GM04503 (cell line): Measurements from ENCODE around the gene ANKH.

Experiments used
- DNase-seq: peaks from one replicate; pipeline ENCODE4 v3.0.0-alpha.2; 2012; ENCODE audit warnings: low read depth

Gene ANKH

DNA sequence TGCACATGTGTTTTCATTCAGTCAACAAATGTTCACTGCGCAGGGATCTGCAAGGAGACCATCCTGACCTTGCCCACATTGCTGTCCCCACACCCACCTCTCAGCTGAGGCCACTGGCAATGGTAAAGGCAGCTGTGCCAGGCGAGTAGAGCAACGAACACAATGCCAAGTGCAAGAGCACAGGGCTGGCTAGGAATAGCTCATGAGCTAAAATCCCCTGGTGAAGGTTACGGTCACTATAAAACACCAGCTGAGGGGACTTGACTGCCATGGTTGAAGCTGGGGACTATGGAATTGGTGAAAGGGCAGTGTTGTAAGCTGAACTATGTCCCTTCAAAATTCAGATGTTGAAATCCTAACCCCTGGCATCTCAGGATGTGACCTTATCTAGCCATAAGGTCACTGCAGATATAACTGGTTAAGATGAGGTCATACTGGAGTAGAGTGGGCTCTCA lies 111.0 kb downstream of the ANKH start:
- DNase-seq: no peak

DNA sequence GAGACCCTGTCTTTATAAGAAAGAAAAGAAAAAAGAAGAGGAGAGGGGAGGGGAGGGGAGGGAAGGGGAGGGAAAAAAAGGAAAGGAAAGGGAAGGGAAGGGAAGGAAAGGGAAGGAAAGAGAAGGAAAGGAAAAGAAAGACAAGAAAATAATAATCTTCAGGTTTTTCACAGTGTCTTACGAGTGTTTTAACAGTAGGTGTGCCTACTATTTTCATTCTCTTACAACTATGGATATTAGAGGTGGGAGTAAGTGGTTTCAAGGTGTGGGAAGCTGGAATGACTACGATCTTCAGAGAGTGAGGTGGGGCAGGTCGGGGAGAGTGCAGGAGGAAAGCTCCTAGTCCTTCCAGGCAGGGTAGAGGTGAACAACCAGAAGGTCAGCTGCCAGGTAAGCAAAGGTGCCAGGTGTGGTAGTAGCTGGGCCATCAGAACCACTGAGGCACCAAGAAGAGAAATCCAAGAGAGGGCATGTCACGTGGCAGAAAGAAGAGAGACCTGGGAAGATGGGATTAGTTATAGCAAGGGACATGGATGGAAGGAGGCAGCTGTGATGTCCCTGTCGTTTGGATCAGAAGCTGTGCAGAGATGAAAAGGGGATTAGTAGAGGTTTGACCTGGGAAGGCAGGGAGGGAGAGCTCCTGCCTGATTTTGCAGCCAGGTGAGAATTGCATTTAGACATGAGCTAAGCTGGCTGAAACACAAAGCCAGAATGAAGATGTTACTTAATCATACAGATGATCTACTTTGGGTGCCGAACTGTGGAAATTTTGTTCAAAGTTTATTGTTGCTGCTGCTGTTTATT lies 111.6 kb downstream of the ANKH start:
- no peak for DNase-seq

DNA sequence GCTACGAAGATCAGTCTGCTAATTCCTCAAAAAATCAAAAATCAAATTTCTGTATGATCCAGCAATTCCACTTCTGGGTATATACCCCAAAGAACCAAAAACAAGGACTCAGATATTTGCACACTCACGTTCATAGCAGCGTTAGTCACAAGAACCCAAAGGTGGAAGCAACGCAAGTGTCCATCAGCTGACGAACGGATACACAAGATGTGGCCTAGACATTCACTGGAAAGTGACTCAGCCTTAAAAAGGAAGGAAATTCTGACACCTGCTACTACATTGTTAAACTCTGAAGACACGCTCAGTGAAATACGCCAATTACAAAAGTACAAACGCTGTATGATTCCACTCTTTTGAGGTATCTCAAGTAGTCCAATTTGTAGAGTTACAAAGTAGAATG lies 113.7 kb downstream of the ANKH start:
- DNase-seq: no peak

DNA sequence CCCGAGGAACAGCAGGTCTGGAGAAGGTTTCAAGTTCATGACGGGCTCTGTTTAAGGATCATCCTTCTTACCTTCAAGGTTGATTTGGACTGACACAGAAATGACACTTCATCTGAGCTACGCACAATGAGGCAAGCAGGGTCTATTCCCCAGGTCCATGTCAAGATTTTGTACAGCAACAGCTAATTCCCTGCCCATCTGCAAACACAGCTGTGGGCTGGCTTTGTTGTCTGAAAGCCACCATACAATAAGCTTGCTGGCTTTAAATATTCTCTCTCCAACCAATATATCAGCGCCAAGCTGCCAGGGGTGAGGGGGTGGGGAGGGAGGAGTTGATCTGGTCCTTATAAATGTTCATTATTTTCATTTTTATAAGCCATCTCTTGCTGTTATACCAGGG lies 115.1 kb downstream of the ANKH start:
- no peak for DNase-seq

DNA sequence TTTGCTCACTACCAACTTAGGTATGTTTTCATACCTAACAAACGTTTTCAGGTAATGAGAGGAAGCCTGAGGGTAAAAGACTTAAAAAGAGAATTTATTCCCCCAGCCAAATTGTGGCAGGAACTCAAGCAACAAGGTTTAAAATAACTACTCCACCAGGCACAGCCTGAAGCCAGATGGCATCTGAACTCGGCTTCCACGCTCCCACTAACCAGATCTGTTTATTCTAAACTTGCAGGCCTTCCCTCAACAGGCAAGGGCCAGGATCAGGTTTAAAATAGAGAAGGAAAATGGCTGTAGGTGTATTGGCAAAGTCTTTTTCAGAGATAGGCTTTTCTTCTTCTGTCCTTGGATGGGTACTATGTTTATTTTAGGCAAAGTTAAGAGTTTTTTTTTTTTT lies 117.6 kb downstream of the ANKH start:
- no peak for DNase-seq

DNA sequence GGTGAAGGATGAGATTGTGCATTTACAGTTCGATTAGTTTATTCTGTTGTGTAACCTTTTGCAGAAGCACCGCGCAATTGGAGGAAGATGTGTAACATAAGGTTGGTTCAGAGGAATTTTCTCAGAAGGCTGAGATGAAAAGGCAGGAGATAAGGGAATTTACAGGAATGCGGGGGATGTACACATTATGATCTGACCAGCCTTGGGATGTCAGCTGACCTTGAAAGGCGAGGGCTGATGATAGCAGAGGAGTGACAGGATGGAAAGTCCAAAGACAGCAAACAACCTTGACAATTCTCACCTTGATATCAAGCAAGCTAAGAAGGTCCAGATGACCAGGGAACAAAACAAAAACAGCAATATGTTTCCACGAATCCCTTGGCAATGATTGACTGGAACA lies 118.3 kb downstream of the ANKH start:
- no peak for DNase-seq

DNA sequence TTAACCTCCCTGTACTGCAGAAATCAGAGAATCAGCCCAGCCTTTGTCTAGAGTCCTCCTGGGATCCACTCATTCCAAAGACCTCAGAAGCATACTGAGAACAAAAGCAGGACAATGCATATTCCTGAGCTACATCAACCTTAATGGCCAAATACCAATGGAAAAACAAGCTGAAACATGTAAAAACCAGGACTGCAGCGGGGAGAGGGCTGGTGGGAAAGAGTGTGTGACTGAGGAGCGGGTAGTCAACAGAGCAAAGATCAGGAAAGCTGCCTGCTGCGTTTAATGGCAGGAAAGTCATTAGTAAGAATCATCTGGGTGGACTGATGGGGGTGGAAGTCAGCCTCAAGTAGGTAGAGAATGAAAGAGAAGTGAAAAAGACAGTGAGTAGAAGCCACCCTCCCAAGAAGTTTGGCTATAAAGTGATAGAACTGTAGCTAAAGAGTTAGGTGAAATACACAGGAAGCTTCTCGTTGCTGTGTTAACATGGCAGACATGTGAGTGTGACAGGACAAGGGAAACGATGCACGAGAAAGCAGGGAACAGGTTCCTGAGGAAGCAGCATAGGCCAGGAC lies 119.0 kb downstream of the ANKH start:
- no peak for DNase-seq

DNA sequence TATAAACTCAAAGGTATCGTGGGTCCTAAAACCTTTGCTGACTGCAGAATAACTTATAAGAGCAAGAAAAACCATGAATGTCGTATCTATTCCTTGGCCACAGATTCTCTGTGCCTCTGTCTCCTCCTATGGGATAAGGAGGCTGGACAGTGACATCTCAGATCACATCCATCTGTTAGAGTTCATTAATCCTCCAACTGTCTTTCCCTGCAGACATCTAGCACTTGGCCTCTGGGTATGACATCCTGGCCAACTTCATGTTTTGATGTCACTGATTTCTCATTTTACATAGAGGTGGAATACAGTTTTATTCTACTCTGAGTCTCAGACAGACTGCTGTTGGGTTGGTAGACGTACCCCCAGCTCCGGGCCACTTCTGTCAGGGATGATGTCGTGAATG lies 120.9 kb downstream of the ANKH start:
- DNase-seq: no peak

DNA sequence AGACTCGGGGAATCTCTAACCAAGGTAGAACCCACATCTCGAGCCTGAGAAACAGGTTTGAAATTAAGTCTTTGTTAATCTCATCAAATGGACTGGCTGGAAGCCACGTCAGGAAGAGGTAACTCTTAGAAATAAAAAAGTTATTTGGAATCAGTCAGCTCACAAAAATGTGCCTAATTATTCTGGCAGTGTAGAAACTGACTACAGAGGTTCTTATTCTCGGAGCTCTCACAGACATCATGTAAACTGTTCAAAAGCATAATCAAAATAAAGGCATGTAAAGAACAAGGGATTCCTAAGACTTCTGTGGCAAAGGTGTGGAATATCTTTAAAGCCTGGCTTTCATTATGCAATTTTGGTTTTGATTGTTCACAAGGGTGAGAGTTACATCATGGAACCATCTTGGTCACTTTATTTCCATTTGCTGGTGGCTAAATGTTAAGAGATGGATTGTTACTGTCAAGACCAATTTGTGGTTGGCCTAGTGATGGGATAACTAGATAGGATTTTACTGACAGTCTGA lies 121.9 kb downstream of the ANKH start:
- no peak for DNase-seq

DNA sequence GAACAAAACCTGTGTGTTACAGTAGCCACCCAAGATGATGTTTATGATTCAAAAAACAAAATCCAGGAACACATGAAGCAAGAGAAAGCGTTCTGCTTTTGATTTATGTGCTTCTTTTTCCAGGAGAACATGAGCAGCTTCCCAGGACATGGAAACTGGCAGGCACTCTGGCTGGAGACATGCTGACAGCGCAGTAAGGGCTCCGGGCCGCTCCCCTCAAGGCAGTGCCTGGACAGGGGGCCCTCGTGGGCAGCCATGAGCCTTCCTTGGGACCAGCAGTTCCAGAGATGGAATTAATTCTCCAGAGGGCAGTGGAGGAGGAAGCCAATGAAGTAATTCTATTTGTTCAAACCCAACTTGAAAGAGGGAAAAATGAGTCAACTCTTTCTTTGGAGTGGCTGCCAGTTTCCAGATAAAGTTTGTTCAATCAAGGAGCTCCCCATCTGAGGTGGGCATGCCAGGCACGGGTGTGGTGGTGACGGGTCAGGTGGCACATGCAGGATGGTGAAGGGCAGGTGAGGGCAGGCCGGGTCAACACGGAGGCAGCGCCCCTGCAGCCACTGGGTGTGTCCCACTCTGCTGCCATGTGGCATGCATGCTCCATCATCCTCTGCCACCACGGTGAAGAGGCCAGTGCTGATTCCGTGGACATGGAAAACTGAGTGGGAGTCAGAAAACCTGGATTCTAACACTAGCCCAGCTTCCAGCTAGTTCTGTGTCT lies 123.2 kb downstream of the ANKH start:
- no peak for DNase-seq

DNA sequence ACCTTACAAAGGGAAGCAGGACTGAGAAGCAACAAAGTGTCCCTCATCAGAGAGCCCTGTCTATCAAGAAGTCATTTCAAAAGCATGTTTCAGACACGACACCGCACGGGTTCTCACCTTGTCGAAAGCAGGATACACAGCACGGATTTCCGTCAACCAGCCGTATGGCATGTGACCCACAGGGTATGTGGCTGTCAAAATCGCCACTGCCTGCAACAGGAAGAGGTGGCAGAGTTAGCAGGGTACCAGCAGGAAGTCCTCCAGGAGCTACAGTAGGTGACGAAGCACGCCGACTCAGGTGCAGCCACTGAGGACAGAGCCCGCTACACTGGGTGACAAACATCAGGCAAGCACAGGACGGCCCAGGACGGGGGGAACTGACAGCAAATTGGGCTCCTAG lies 125.8 kb downstream of the ANKH start:
- DNase-seq: no peak

DNA sequence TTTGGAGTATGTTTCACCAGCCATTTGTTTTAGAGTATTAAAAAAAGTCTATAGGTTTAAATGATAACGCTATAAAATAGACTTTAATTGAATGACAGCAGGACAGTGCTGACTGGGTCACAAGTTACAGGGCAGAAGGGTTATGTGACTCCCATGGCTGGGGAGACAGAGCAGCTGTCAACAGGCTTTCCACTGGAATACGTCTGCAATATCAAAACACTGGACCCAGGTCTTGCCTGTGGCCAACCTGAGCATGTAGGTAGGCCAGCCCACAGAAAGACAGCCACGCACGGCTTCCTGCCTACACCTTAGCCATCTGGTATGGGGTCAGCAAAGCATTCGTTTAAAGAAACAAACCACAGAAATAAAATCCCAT lies 126.4 kb downstream of the ANKH start:
- no peak for DNase-seq

DNA sequence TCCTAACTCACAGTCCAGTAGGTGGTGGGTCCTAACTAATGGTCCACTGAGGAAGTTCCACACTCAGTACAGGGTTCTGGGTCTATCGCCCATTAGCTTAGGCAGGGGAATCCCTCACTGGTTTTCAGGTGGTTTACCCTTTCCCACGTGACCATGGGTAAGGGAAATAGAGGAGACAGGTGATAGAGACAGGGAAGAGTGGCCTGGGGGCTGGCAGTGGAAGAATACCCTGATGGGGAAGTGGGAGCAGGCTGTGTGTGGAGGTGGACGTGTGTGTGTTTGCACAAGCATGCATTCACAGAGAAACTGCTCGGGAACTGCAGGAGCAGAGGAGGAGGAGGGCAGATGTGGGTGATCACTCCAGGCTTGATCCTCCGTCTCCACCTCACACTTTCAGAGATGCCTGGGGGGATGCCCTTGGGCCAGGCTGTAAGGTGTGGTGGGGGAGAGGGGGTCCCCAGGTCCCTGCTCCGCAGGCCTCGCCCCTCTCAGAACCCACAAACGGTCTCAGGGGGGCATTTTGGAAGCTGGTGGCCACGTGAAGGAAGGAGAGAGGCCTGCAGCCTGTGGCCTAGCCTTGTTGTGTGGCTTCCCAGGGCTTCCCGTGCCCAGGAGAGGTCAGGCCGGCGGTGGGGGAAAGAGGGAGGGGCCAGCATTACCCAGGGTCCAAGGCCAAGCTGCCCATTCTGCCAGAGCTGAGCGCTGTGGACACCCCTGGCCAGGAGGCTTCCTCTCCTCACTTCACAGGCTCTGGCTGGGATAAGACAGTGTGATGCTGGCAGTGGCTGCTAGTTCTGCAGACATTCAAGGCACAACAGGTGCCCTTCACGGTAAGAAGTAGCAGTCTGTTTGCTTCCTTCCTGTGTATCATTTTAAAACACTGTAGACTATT lies 127.0 kb downstream of the ANKH start:
- no peak for DNase-seq

DNA sequence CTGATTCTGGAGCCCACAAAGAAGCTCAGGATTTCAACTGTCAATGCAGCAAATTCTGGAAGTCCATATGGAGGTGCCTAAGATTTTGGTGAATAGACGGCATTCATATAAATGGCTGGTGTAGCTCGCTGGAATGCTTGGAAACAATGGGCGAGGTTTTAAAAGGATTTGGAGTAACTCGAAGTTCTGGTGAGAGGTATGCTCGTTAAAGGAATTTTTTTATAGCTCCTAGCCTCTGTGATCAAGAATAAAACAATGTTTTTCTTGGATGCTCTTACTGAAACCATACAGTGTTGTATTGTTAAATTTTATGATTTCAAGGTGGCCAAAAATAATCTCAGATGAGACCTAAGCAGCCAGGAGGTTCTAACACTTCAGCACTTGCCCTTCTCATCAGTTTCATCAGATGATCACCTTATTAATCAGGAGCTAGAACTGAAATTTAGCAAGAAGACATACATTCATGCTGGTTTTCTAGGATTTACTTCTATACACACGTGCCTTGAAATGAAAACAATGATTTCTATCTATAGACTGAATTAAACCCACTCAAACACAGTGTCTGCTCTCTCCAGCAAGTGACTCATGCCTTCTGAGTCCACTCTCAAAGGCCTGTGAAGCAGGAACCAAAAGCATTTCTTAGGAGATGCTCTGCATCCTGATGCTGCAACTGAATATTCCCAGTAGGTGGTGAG lies 127.8 kb downstream of the ANKH start:
- no peak for DNase-seq

DNA sequence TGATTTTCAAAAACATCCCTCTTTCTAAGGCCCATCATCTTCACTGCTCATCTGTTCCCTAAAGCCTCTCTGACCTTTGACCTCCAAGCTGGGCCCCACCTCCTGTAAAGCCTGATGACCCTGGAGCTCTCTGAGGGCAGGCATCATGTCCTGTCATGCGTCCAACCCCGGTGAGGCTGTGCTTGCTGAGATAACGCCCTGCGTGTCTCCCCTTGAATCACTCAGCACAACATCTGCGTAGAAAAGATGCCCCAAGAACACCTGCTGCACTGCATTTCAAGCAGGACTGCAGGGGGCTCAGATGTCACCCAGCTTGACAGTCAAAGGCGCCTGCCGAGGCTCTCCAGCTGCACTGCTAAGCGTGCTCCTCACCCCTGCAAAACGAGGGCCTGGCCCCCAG lies 129.1 kb downstream of the ANKH start:
- no peak for DNase-seq

DNA sequence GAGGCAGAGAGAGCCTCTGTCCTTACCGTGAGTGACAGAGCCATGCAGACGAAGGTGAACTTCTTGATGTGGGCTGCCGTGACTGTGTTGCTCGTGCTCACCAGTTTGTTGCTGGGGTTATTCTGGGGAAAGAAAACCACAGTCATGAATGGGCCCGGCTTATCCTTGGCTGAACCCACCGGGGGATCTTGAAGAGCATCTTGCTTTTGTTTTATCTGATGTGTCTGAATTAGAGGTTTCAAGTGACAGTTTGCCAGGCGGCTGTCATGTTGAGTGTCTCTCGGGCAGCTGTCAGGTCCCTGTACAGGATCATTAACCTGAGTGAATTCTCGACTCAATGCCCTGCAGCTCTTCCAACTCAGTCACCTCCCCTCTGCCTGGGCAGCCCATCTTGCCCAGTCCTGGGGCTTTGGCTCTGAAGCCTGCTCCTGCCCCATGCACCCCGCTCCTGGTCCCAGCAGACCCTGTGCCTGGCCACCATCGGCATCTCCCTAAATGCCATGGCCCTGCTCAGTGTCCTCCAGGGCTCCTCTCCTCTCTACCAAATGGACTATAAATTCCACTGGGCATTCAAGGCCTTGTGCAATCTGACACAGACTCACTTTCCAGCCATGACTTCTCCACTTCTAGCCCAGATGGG lies 129.7 kb downstream of the ANKH start:
- no peak for DNase-seq

DNA sequence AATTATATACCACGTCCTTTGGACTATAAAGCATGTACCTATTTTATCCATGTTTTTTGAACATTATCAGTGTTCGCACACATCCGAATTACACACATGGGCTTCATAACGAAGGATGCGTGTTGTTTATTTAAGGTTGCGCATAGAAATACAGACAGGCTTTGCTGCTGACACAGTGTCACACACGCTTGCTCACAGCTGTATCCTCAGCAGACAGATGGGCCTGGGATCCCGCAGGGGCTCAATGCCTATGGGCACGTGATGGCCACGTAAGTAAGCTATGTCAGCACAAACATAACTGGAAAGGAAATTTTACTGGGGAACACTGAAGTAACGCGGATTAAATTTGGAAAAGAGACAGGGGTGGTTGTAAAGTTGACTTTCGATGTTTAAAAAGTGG lies 130.4 kb downstream of the ANKH start:
- no peak for DNase-seq

DNA sequence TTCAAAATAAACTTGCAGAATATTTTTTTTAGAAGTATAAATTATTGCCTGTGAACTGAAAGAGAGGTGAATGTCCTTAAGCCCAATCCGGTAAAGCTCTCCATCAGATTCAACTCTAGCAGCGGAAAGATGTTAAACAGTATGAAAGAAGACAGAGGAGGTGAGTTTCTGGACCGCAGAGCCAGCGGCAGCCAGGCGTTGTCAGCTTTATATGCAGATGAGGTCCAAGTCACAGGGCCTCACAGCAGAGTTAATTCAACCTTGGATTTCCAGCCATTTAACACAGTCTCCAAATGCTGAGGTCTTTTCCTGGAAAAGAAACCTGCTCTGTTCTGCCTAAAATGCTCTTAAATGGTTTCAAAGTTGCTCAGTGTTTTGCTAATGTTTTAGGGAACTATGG lies 131.6 kb downstream of the ANKH start:
- no peak for DNase-seq

DNA sequence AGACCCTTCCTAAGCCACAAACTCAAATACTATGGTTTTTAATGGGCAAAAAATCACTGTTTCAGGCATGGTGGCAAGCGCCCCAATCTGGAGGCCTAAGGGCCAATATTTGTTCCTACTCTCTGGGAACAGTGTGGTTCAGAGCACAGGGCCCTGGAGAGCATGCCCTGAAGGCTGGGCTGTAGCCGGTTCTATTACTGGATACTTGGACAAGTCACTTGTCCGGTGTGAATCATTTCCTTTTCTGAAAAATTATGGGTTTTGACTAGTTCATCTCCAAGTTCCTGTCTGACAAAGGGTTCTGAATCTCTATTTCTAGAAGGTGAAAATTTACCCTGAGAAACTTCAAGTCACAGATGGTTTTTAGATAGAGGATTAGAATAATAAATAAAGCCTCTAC lies 132.0 kb downstream of the ANKH start:
- DNase-seq: no peak

DNA sequence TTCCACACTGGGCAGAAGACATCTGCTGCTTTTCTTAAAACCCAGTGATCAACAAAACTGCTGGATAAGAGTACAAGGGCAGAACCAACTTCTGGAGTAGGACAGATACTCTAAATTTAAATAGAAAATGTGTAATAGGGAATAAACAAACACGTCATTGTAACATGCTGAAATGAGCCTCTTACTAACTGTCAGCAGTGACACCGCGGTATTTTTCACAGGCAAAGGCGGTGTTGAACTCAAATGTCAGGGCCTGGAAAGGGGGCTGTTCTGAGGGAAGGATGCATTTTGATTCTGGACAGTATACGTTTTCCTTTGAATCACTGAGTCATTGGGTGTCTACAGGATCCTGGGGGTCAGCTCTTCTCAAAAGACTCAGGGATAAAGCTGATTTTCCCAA lies 133.5 kb downstream of the ANKH start:
- DNase-seq: no peak

DNA sequence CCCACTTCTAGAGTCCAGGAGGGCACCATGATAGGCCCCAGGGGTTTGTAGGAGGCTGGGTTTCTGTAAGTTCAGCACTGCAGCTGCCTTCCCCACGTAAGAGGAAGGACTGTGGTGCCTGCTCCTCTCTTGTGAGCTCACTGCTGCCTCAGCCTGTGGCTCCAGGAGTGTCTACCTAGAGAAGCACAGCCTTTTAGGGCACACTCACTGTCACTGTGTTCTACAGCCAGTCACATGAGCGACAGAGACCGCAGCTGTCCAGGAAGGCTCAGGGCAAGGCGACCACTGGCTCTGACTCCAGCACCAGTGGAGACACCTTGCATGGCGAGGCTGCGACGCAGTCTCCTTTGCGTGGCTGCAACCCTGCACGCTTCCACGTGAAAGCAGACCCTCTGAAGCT lies 134.3 kb downstream of the ANKH start:
- no peak for DNase-seq
